AG04450 (cell line): ENCODE measurements around the gene CBLN3. TPM values are rescaled to one million over a fixed set of nuclear protein-coding genes. Genes with fewer than 3 reads are reported as not detected.

ENCODE experiments used
- CTCF ChIA-PET: fragments of 300-600, 350-600 bp; formaldehyde crosslinking; extraction: SDS; loops from one replicate; lab custom pipeline; 2022; ENCODE audit warnings: antibody characterized with exemption, inconsistent platforms; lab: Charles Lee
- POLR2A ChIA-PET: fragments of 350-600 bp; formaldehyde crosslinking; extraction: SDS; loops from one replicate; lab custom pipeline; 2021; ENCODE audit warnings: antibody characterized with exemption, inconsistent platforms; lab: Yijun Ruan, JAX
- DNase-seq: peaks from one replicate; pipeline ENCODE4 v3.0.0-alpha.2; 2011; ENCODE audit warnings: low read depth, low spot score
- H3K27ac ChIP-seq: one replicate; pipeline ENCODE4 v1.5.1; 2012; ENCODE audit warnings: low read depth, low read length, control low read depth
- H3K27me3 ChIP-seq: one replicate; pipeline ENCODE4 v1.6.0; 2012; ENCODE audit warnings: low read length; ENCODE audit not compliant: control insufficient read depth, insufficient read depth
- H3K4me3 ChIP-seq: 2 replicates; pipeline ENCODE4 v1.5.1; 2011; ENCODE audit warnings: mild to moderate bottlenecking, low read depth, low read length, control low read depth
- H3K9me3 ChIP-seq: 2 replicates; pipeline ENCODE4 v1.5.1; 2012; ENCODE audit warnings: low read length; ENCODE audit not compliant: control insufficient read depth, insufficient read depth
- CTCF ChIP-seq: IDR thresholded peaks from 2 replicates; pipeline ENCODE4 v1.5.1; 2011; ENCODE audit warnings: low read depth, low read length, control low read depth, inconsistent platforms
- polyA plus RNA-seq: library from polyadenylated mRNA; depleted of rRNA; stranded (reverse); fragments of >200 nt; gene quantifications from 2 replicates; pipeline ENCODE4 v1.2.3, GENCODE V29; 2011

CBLN3 gene
- polyA plus RNA-seq, 1 experiment, result 1.8 TPM

DNA sequence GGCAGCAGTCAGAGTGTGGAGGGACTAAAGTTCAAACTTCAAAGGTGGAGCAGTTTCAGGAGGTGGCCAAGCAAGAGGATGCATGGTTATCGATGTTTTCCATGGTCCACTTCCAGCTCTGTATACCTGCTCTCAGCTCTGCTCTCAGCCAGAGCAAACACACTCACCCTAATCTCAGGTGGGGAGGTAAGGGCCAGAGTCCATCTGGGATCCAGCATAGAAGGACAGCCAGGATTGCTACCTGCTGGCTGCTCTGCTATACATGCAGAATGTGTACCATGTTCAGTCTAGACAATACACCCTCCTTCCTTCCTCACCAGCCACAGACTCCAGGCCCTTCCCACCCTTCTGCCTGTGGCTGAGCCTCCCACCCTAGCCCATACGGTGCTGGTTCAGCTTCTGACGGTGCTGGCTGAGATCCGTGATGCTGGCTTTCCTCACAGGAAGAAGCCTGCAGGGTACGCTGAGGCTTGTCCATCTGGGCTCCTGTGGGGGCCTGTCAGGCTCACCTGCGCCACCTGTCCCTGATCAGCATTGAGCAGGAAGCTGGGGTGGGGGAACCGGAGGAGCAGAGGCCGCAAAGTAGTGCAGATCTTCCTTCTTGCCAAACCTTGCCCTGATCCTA, 2.4 kb downstream of the CBLN3 start:
- DNase-seq, result no peak
- POLR2A ChIA-PET, result no interaction called here
- Histone ChIP-seq H3K27ac (no peak overlapping the region), H3K4me3 (no peak overlapping the region), H3K9me3 (peaks cover 3% of the 10 kb centered on the region; the same call in 1 of the 2 replicates), H3K27me3 (peaks cover 3% of the 10 kb centered on the region)
- CTCF ChIA-PET, result interaction anchor here (13.3 kb wide), 1 partner anchor 95 kb away, joined by 712 read pairs; the partner anchor contains the start of genes ADCY4 and RIPK3
- TF ChIP-seq CTCF, result no peak

DNA sequence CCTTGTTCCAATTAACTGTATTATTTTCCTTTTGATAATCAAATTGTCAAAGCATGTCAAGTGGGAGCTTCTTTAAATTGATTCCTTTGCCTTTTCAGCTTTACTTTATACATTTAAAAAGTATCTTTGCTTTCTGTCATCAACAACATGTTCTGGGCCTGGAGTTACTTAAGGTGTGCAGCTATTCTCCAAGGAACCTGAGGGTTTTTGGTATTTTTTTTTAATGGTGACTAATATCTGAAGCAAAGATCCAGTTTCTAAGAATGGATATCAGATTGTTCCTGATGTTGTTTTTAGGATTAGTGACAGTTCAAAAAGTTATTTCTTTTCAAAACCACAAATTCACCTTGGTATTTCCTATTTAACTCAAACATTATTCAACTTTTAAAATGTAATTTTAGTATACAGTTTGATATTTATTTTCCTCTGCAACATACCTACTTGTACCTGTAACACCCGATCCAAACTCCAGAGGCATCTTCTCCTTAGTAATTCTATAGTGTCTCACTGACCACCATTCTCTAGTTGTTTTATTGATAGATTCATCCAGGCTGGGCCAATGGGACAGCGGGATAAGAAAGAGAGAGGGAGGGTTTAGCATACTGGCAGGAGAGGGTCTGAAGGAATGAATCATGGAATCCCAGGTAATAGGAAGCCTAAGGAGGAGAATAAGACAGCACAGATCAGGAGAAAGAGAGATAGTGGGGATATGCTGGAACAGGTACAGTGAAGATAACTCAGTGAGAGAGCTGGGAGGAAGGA, 3.1 kb downstream of the CBLN3 start:
- ChIA-PET POLR2A (no interaction called here), CTCF (interaction anchor here (1.1 to 13.3 kb wide), 4 partner anchors 10 to 94 kb away, joined by 5 to 712 read pairs (median 18); partner anchors contain the start of genes ADCY4 and RIPK3)
- TF ChIP-seq CTCF, result no peak
- no peak for DNase-seq
- Histone ChIP-seq H3K9me3 (peaks cover 3% of the 10 kb centered on the region; the same call in 1 of the 2 replicates), H3K27ac (no peak overlapping the region), H3K27me3 (peaks cover 4% of the 10 kb centered on the region), H3K4me3 (no peak overlapping the region)

DNA sequence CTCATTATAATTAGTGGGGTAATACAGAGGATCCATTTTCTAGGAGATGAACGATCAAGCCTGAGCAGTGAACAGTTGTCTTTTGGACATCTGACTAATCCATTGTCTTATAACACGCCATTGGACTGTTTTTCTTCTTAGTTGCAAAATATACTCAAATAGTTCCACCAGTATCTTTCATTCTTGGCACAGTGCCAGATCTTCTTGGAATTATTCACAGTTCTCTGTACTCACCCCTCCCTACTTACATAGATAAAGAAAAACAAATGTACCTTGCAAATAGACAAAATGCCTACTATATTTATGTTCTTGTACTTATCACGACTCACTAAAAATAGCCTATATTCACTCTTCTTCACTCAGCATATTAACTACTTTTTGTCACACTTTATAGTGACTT, 3.8 kb downstream of the CBLN3 start:
- no peak overlapping the region for H3K27ac ChIP-seq

DNA sequence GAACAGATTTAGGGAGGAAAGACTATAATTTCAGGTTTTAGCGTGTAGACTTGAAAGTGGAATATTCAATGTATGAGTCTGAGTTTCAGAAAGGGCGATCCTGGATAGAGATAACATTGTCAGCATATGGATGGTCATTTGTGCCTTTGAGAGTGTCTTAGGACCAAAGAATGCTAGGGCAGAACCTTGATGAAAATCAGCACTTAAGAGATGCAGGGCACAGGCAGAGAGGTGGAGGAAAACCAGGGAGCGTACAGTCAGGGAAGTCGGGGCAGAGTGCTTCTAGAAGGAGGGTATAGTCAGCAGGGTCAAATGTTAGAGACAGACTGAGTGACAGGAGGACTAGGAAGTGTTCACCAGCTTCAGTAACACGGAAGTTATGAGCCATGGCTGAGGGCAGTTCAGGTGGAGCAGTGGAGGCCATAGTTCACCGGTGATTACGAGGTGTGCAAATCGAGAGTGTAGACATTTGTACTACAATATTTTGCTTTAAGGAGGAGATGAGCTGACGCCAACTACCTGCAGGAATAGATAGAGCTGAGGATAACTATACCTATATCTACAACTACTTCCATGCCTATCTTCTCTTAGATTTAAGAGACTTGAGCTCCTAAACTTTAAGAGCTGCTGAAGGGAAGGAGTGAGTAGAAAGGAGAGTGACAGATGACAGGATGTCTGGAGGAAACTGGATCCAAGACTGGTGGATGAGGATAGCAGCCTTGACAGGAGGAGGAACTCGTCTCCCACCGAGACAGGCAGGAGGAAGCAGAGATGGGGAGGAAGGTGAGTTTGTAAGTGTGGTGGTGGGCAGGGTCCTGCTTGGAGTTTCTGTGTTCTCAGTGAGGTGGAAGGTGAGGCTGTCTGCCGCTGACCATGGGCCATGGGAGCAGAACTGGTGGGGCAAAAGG, 6.5 kb downstream of the CBLN3 start:
- POLR2A ChIA-PET, result no interaction called here
- CTCF ChIA-PET, result interaction anchor here (1.1 to 3.1 kb wide), 7 partner anchors 9 to 126 kb away, joined by 3 to 20 read pairs (median 5); no protein-coding TSS in a partner anchor
- no peak overlapping the region for H3K4me3 ChIP-seq

More for the DNA sequence above, 3.8 kb downstream of the CBLN3 start:
- TF ChIP-seq CTCF, result no peak
- ChIA-PET POLR2A (no interaction called here), CTCF (interaction anchor here (1.1 to 2.2 kb wide), 4 partner anchors 11 to 92 kb away, joined by 3 to 19 read pairs (median 12); no protein-coding TSS in a partner anchor)
- Histone ChIP-seq H3K4me3 (no peak overlapping the region), H3K9me3 (peaks cover 3% of the 10 kb centered on the region; the same call in 1 of the 2 replicates), H3K27me3 (peaks cover 5% of the 10 kb centered on the region)
- no peak for DNase-seq

More for the DNA sequence above, 6.5 kb downstream of the CBLN3 start:
- TF ChIP-seq CTCF, result no peak
- Histone ChIP-seq H3K27me3 (peaks cover 25% of the 10 kb centered on the region), H3K9me3 (no peaks in the 10 kb centered on the region), H3K27ac (no peak overlapping the region)
- no peak for DNase-seq
